Measurements from ENCODE around the gene DZIP3.

DNA sequence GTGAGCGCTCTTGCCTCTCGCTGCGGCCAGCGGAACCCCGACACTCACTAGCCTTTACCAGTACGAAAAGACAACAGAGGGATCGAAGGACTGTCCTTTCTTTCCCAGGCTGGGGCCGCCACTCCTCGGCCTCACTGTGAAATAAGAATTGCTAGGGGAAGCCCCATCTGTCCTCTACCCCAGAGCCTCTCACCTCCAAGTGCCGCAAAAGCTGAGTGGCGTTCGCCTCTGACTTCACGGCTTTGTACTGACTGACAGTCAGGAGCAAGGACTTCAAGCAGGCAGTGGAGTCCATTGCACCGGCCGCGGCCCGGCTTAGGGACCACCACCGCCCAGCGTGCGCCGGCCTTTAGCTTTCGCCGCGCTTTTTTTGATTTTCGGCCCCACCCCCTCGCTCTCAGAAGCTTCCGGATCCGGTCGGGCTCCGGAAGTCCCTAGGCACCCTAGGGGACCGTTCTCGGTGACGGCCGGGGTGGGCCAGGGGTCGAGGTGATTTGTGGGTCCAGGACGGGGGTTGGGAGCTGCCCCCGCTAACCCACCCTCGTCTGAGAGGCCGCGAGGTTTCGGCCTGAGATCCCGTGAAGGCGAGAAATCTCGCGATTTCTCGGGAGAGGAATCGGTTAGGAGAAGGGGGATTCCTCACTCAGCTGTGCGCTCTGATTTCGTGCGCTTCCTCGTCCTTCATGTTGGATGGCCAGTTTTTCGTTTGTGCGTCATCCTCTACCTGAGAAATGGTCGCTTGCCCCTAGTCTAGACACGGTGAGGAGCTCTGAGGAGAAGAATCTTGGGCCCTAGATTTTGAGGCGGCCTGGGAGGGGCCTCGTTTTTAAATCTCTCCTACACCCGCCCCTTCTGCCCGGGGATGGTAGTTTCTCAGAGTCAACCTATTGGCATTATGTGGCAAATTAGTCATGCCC lies at the start of gene DZIP3, which contains the start of gene CIP2A:
- TF ChIP-seq POLR2A (IDR thresholded peaks at IDR 0.05) (peak; percentile 5 to 83 (median 38)), POLR2AphosphoS5 (IDR thresholded peaks at IDR 0.05) (peak; percentile 76 to 87), CTCF (IDR thresholded peaks at IDR 0.05) (peak in 1 of 6 experiments; percentile 16), EP300 (IDR thresholded peaks at IDR 0.05) (no peak)
